ENCODE measurements around the gene ZNF367. TPM values are rescaled to one million over a fixed set of nuclear protein-coding genes. Genes with fewer than 3 reads are reported as not detected.

ZNF367 gene
- total and polyA plus RNA-seq, 7 experiments from 2014 or later = 0.71 to 22.9 (median 4.4) TPM

DNA sequence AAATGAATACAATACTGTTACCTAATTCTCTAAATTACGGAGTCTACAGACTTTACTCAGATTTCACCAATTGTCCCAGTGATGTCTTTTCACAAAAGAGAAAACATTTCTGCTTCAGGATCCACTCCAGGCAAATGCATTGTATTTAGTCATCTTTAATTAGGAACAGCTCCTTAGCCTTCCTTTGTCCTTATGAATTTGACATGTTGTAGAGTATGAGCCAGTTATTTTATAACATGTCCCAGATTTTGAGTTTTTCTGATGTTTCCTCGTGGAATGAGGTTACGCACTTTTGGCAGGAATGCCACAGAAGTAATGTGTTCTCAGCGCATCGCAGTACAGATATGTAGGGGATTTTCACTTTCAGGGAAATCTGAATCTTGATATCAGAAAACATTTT, 42.3 kb upstream of the ZNF367 start:
- CTCF ChIA-PET = no interaction called here
- no peak overlapping the region for H3K4me3 Mint-ChIP-seq
- Histone ChIP-seq H3K27me3 (ENCODE audit: control insufficient read depth in 2 of 2, insufficient read depth in 2 of 2, low read length in 2 of 2) (no peaks in the 10 kb centered on the region), H3K4me3 (ENCODE audit: low read length) (no peak overlapping the region), H3K9me3 (ENCODE audit: control insufficient read depth in 2 of 3, low read length in 3 of 3) (no peaks in the 10 kb centered on the region), H3K4me1 (ENCODE audit: control insufficient read depth in 2 of 2, insufficient read depth in 2 of 2, low read length in 2 of 2) (no peaks in the 10 kb centered on the region), H3K36me3 (ENCODE audit: control insufficient read depth in 2 of 3, insufficient read depth in 3 of 3, low read length in 3 of 3) (peaks cover 0 to 17% (median 4%) of the 10 kb centered on the region in 3 experiments), H3K27ac (ENCODE audit: low read depth, low read length) (no peak overlapping the region)
- POLR2A ChIA-PET = interaction anchor here (0.7 to 1.2 kb wide), 2 partner anchors 9 to 29 kb away, joined by 3 read pairs; no protein-coding TSS in a partner anchor
- no peaks in the 10 kb centered on the region for H3K9me3 Mint-ChIP-seq
- peaks cover 6 to 37% (median 29%) of the 10 kb centered on the region in 5 donors for H3K36me3 Mint-ChIP-seq
- ATAC-seq (no peak), DNase-seq (no peak)
- H3K27ac Mint-ChIP-seq = no peak overlapping the region
- intact Hi-C loops (cut with micrococcal nuclease) = no loop called here
- no peaks in the 10 kb centered on the region for H3K27me3 Mint-ChIP-seq
- peaks cover 0 to 13% (median 5%) of the 10 kb centered on the region in 7 donors for H3K4me1 Mint-ChIP-seq

DNA sequence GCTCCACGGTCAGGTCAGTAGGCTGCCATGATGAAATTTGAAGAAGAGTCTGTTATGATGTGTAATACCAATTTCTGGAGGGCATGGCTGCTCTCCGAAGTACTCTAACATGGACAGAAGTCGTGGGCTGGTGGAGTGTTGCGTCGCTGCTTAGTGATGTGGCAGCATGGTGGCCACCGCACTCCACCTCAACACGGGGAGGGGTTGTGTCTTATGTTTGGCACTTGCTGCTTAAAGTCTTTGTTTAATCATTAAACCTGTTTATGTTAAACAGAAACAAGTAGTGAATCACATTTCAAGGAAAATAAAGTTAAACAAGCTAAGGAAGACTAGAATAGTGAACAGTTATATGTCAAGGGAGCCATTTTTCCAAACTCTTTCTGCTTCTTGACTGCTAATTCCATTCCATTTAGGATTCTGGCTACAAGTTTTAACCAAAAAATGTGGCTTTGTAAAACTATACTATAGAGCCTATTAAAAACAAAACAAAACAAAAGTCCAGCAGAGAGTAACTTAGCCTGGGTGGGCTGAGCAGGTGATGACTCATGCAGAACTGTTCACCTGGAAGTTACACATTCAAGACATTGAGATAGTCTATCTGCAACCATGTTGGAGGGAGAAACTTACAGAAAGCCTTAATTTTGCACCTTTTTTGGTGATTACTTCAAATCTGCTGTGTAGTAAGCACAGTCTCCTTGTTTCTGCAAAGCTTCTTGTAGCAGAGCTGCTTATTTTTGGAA, 41.3 kb upstream of the ZNF367 start:
- Histone ChIP-seq H3K36me3 (ENCODE audit: control insufficient read depth in 2 of 3, insufficient read depth in 3 of 3, low read length in 3 of 3) (peaks cover 0 to 10% (median 1%) of the 10 kb centered on the region in 3 experiments), H3K27me3 (ENCODE audit: control insufficient read depth in 2 of 2, insufficient read depth in 2 of 2, low read length in 2 of 2) (no peaks in the 10 kb centered on the region), H3K27ac (ENCODE audit: low read depth, low read length) (no peak overlapping the region), H3K9me3 (ENCODE audit: control insufficient read depth in 2 of 3, low read length in 3 of 3) (no peaks in the 10 kb centered on the region), H3K4me3 (ENCODE audit: low read length) (no peak overlapping the region), H3K4me1 (ENCODE audit: control insufficient read depth in 2 of 2, insufficient read depth in 2 of 2, low read length in 2 of 2) (no peaks in the 10 kb centered on the region)
- ChIA-PET POLR2A (no interaction called here), CTCF (interaction anchor here (0.5 kb wide), 1 partner anchor 21 kb away, joined by 3 read pairs; no protein-coding TSS in a partner anchor)
- Mint-ChIP-seq H3K27ac (no peak overlapping the region), H3K27me3 (no peaks in the 10 kb centered on the region), H3K4me3 (no peak overlapping the region), H3K4me1 (peaks cover 0 to 13% (median 5%) of the 10 kb centered on the region in 7 donors), H3K36me3 (peaks cover 6 to 32% (median 23%) of the 10 kb centered on the region in 5 donors), H3K9me3 (no peaks in the 10 kb centered on the region)
- DNase-seq (no peak), ATAC-seq (no peak)
- intact Hi-C loops (cut with micrococcal nuclease) = loop anchor here in 1 of 2 donors (10.0 kb wide), 3 partner anchors 945 to 1735 kb away; partner anchors contain the start of genes AOPEP, PTCH1 and TDRD7

DNA sequence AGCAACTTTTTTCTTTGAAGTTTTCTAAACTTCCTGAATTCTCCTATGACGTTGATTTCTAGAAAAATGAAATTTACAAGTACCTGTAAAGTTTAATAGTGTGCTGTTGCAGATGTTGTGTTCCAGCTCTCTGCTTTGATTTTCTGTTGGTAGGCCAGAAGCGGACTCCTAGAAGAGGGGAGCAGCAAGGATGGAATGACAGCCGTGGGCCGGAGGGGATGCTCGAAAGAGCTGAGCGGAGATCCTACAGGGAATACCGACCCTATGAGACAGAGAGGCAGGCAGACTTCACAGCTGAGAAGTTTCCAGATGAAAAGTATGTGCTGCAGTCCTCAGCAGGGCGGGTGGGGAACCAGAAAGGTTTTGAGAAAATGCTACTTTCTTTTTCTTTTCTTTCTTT, 40.1 kb upstream of the ZNF367 start:
- Histone ChIP-seq H3K4me3 (ENCODE audit: low read length) (no peak overlapping the region), H3K4me1 (ENCODE audit: control insufficient read depth in 2 of 2, insufficient read depth in 2 of 2, low read length in 2 of 2) (no peaks in the 10 kb centered on the region), H3K9me3 (ENCODE audit: control insufficient read depth in 2 of 3, low read length in 3 of 3) (no peaks in the 10 kb centered on the region), H3K27ac (ENCODE audit: low read depth, low read length) (no peak overlapping the region), H3K27me3 (ENCODE audit: control insufficient read depth in 2 of 2, insufficient read depth in 2 of 2, low read length in 2 of 2) (no peaks in the 10 kb centered on the region), H3K36me3 (ENCODE audit: control insufficient read depth in 2 of 3, insufficient read depth in 3 of 3, low read length in 3 of 3) (peaks cover 0 to 10% (median 0%) of the 10 kb centered on the region in 3 experiments)
- ATAC-seq = no peak
- POLR2A ChIA-PET = no interaction called here
- Mint-ChIP-seq H3K4me3 (peak overlapping the region in 1 of 10 donors; percentile 23), H3K27ac (peak overlapping the region in 3 of 9 donors; percentile 65 to 78 (median 77)), H3K27me3 (no peaks in the 10 kb centered on the region), H3K4me1 (peaks cover 7 to 21% (median 9%) of the 10 kb centered on the region in 7 donors), H3K9me3 (no peaks in the 10 kb centered on the region), H3K36me3 (peaks cover 7 to 32% (median 24%) of the 10 kb centered on the region in 5 donors)
- intact Hi-C loops (cut with micrococcal nuclease) = loop anchor here in 1 of 2 donors (10.0 kb wide), 3 partner anchors 943 to 1733 kb away; partner anchors contain the start of genes AOPEP, PTCH1 and TDRD7
- CTCF ChIA-PET = no interaction called here
- no peak for DNase-seq

DNA sequence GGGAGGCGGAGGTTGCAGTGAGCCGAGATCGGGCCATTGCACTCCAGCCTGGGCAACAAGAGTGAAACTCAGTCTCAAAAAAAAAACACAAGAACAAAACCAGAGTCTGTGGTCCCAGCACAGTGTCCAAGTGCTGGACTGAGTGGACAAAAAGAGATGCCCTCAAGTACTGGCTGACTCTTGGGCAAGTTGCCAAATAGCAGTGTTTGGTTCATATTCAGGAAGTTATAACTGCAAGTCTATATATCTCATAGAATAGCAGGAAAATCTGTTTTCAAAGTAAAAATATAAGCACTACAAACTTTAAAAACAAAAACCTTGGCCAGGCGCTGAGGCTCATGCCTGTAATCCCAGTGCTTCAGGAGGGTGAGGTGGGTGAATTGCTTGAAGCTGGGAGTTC, 39.1 kb upstream of the ZNF367 start:
- peaks cover 9 to 26% (median 13%) of the 10 kb centered on the region in 7 donors for H3K4me1 Mint-ChIP-seq
- no peaks in the 10 kb centered on the region for H3K9me3 Mint-ChIP-seq
- ATAC-seq = no peak
- H3K4me1 ChIP-seq (ENCODE audit: control insufficient read depth in 2 of 2, insufficient read depth in 2 of 2, low read length in 2 of 2) = peaks cover 0 to 2% of the 10 kb centered on the region in 2 donors
- CTCF ChIA-PET = no interaction called here
- H3K4me3 Mint-ChIP-seq = no peak overlapping the region
- peaks cover 0 to 2% (median 0%) of the 10 kb centered on the region in 5 donors for H3K27me3 Mint-ChIP-seq
- H3K4me3 ChIP-seq (ENCODE audit: low read length) = no peak overlapping the region
- no peak overlapping the region for H3K27ac Mint-ChIP-seq
- peaks cover 7 to 32% (median 24%) of the 10 kb centered on the region in 5 donors for H3K36me3 Mint-ChIP-seq
- peaks cover 0 to 10% (median 0%) of the 10 kb centered on the region in 3 experiments for H3K36me3 ChIP-seq (ENCODE audit: control insufficient read depth in 2 of 3, insufficient read depth in 3 of 3, low read length in 3 of 3)
- no peak overlapping the region for H3K27ac ChIP-seq (ENCODE audit: low read depth, low read length)
- DNase-seq = peak in 1 of 9 donors; percentile 5
- H3K9me3 ChIP-seq (ENCODE audit: control insufficient read depth in 2 of 3, low read length in 3 of 3) = no peaks in the 10 kb centered on the region
- POLR2A ChIA-PET = no interaction called here
- intact Hi-C loops (cut with micrococcal nuclease) = loop anchor here in 1 of 2 donors (10.0 kb wide), 3 partner anchors 942 to 1732 kb away; partner anchors contain the start of genes AOPEP, PTCH1 and TDRD7
- H3K27me3 ChIP-seq (ENCODE audit: control insufficient read depth in 2 of 2, insufficient read depth in 2 of 2, low read length in 2 of 2) = no peaks in the 10 kb centered on the region

DNA sequence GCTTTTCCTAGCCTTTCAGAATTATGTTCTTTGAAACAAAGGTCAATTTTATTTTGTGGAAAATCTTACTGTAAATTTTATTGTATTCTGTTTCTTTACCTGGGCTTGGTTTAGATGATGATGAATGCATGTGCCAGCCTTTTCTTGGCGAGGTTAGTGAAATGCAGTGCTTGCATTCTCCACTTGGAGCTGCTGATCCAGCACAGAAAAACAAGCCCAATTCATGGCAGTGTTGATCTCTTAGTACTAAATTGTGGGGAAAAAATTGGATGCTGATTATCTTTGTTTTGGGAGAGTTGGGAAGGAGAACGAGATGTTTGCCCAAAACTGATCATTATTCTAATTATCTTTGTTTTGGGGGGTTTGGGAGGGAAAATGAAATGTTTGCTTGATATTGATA, 35.5 kb upstream of the ZNF367 start:
- H3K27me3 ChIP-seq (ENCODE audit: control insufficient read depth in 2 of 2, insufficient read depth in 2 of 2, low read length in 2 of 2) = no peaks in the 10 kb centered on the region
- peaks cover 20 to 44% (median 25%) of the 10 kb centered on the region in 7 donors for H3K4me1 Mint-ChIP-seq
- H3K4me1 ChIP-seq (ENCODE audit: control insufficient read depth in 2 of 2, insufficient read depth in 2 of 2, low read length in 2 of 2) = peaks cover 5 to 14% of the 10 kb centered on the region in 2 donors
- H3K9me3 Mint-ChIP-seq = no peaks in the 10 kb centered on the region
- ATAC-seq = no peak
- CTCF ChIA-PET = interaction anchor here (1.5 kb wide), 1 partner anchor 127 kb away, joined by 3 read pairs; no protein-coding TSS in a partner anchor
- H3K27me3 Mint-ChIP-seq = peaks cover 0 to 14% (median 6%) of the 10 kb centered on the region in 5 donors
- H3K4me3 Mint-ChIP-seq = peak overlapping the region in 2 of 10 donors; percentile 0 to 39
- H3K36me3 ChIP-seq (ENCODE audit: control insufficient read depth in 2 of 3, insufficient read depth in 3 of 3, low read length in 3 of 3) = peaks cover 0 to 10% (median 0%) of the 10 kb centered on the region in 3 experiments
- H3K27ac Mint-ChIP-seq = peak overlapping the region in 7 of 9 donors; percentile 3 to 79 (median 36)
- intact Hi-C loops (cut with micrococcal nuclease) = loop anchor here in 1 of 2 donors (10.0 kb wide), 3 partner anchors 939 to 1729 kb away; partner anchors contain the start of genes AOPEP, PTCH1 and TDRD7
- H3K36me3 Mint-ChIP-seq = peaks cover 3 to 5% (median 4%) of the 10 kb centered on the region in 5 donors
- H3K9me3 ChIP-seq (ENCODE audit: control insufficient read depth in 2 of 3, low read length in 3 of 3) = no peaks in the 10 kb centered on the region
- no peak for DNase-seq
- H3K4me3 ChIP-seq (ENCODE audit: low read length) = no peak overlapping the region
- POLR2A ChIA-PET = interaction anchor here (2.8 to 4.8 kb wide), 2 partner anchors 35 to 40 kb away, joined by 9 to 33 read pairs; partner anchors contain the start of gene ZNF367
- no peak overlapping the region for H3K27ac ChIP-seq (ENCODE audit: low read depth, low read length)

DNA sequence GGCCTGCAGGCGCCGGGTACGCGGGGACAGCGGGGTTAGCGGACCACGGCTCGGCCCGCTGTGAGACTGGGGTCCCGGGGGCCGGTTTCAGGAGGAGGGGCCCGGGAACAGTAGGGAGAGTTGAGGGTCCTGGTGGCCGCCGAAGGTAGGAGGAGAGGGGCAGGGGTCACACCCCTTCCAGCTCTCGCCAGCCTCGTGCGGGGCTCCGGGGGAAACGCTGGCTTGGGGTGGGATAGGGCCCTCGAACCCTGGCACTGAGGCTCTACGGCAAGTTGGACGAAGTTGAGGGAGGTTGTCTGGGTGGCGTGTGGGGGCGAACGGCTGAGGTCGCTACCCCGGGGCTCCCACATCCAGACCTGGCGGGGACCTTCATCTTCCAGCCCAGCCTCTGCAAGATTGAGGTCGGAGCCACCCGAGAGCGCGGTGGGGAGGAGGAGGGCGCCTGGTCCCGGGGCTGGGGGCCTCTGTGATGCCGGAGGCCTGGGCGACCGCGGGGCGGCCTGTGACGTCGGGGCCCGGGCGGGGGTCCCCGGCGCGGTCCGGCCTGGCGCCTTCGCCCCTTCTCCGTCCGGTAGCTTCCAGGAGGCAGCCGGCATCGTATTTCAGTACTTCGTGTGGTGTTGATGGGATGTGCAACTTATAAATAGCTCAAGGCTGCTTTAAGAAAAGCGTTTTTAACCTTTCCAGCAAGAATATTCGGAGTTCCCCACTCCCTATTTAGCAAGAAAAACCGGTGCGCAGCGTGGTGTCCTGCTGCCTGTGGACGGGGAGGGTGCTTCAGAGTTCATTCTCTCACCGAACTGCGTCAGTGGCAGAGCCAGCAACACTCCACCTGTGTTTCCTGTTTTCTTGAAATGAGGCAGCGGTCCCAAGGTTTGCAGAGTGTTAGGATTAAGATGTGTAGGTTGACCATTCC, 32.7 kb upstream of the ZNF367 start:
- Mint-ChIP-seq H3K27me3 (peaks cover 0 to 39% (median 6%) of the 10 kb centered on the region in 5 donors), H3K9me3 (no peaks in the 10 kb centered on the region), H3K4me3 (peak overlapping the region; percentile 88 to 99 (median 93)), H3K36me3 (peaks cover 0 to 4% (median 0%) of the 10 kb centered on the region in 5 donors), H3K4me1 (peaks cover 19 to 33% (median 26%) of the 10 kb centered on the region in 7 donors), H3K27ac (peak overlapping the region; percentile 81 to 98 (median 94))
- Histone ChIP-seq H3K36me3 (ENCODE audit: control insufficient read depth in 2 of 3, insufficient read depth in 3 of 3, low read length in 3 of 3) (peaks cover 0 to 4% (median 0%) of the 10 kb centered on the region in 3 experiments), H3K4me3 (ENCODE audit: low read length) (peak overlapping the region; percentile 77), H3K4me1 (ENCODE audit: control insufficient read depth in 2 of 2, insufficient read depth in 2 of 2, low read length in 2 of 2) (peaks cover 5 to 14% of the 10 kb centered on the region in 2 donors), H3K27me3 (ENCODE audit: control insufficient read depth in 2 of 2, insufficient read depth in 2 of 2, low read length in 2 of 2) (no peaks in the 10 kb centered on the region), H3K27ac (ENCODE audit: low read depth, low read length) (peak overlapping the region; percentile 74), H3K9me3 (ENCODE audit: control insufficient read depth in 2 of 3, low read length in 3 of 3) (no peaks in the 10 kb centered on the region)
- intact Hi-C loops (cut with micrococcal nuclease) = loop anchor here (1.0 to 10.0 kb wide), 10 partner anchors 33 to 1726 kb away; partner anchors contain the start of genes SLC35D2 (in 2 of the 2), ZNF367 (in 2 of the 2), AOPEP (in 1 of the 2) and NCBP1 (in 1 of the 2)
- DNase-seq (peak; percentile 24 to 74 (median 63)), ATAC-seq (peak; percentile 28)
- POLR2A ChIA-PET = interaction anchor here (0.6 to 4.8 kb wide), 23 partner anchors 9 to 1805 kb away, joined by 3 to 42 read pairs (median 4); partner anchors contain the start of genes SLC35D2, TBC1D2 and ZNF367
- CTCF ChIA-PET = no interaction called here
